ENCODE results near the gene MREG. TPM values are rescaled to one million over a fixed set of nuclear protein-coding genes. Genes with fewer than 3 reads are reported as not detected.

MREG gene
- total and polyA plus RNA-seq, 2 experiments from 2014 or later = 19.4 to 25.3 TPM

- Histone ChIP-seq H3K4me2 (no peak overlapping the region), H3K4me3 (no peak overlapping the region), H3K9me2 (ENCODE audit: insufficient read depth) (no peaks in the 10 kb centered on the region), H3K4me1 (ENCODE audit: insufficient read depth) (0 out of 2 replicates have a peak, but pooled peaks cover 3% of the 10 kb centered on the region), H3K27ac (ENCODE audit: low read depth) (no peak overlapping the region), H2AFZ (no peak overlapping the region), H3F3A (replicated peaks; ENCODE audit: low read depth) (0 out of 2 replicates have a peak, but pooled peaks cover 3% of the 10 kb centered on the region), H4K20me1 (replicated peaks; ENCODE audit: insufficient read depth) (no peaks in the 10 kb centered on the region), H3K36me3 (ENCODE audit: insufficient read depth) (no peaks in the 10 kb centered on the region), H3K27me3 (ENCODE audit: insufficient read depth) (no peaks in the 10 kb centered on the region), H3K79me2 (replicated peaks; ENCODE audit: insufficient read depth) (no peaks in the 10 kb centered on the region)
- Mint-ChIP-seq H3K4me3 (no peak overlapping the region), H3K9me3 (no peaks in the 10 kb centered on the region), H3K4me1 (peaks cover 9% of the 10 kb centered on the region; the same call in 2 of the 3 replicates), H3K27ac (no peak overlapping the region), H3K27me3 (ENCODE audit: insufficient read depth, low read depth, poor library complexity) (no peaks in the 10 kb centered on the region), H3K36me3 (ENCODE audit: low read depth) (peaks cover 13% of the 10 kb centered on the region; the same call in 2 of the 3 replicates)
- ATAC-seq (no peak), DNase-seq (ENCODE audit: low spot score) (no peak)
- no peak for TF ChIP-seq ETS1 (IDR thresholded peaks at IDR 0.05)
- no peak for TF ChIP-seq POLR2AphosphoS5 (IDR thresholded peaks at IDR 0.05; ENCODE audit: low read depth)
- TF ChIP-seq ZNF331 (CRISPR knock-in tag; IDR thresholded peaks at IDR 0.05; ENCODE audit: low read depth) = no peak
- no peak for TF ChIP-seq EZH2phosphoT487 (IDR thresholded peaks at IDR 0.05; ENCODE audit: unreplicated experiment)
- TF ChIP-seq NANOG (IDR thresholded peaks at IDR 0.05; ENCODE audit: borderline replicate concordance) = no peak
- no peak for TF ChIP-seq CREB1 (CRISPR knock-in tag; IDR thresholded peaks at IDR 0.05; ENCODE audit: low read depth)
- no peak for TF ChIP-seq STAT1 (IDR thresholded peaks at IDR 0.05; ENCODE audit: unreplicated experiment)
- no peak for TF ChIP-seq JUNB (IDR thresholded peaks at IDR 0.05; ENCODE audit: unreplicated experiment)
- no peak for TF ChIP-seq REST (IDR thresholded peaks at IDR 0.05; ENCODE audit: unreplicated experiment)
- TF ChIP-seq ZNF462 (CRISPR knock-in tag; IDR thresholded peaks at IDR 0.05) = no peak
- TF ChIP-seq ZNF114 (CRISPR knock-in tag; IDR thresholded peaks at IDR 0.05) = no peak
- TF ChIP-seq CTCF (conservative IDR thresholded peaks at IDR 0.05; ENCODE audit: low read depth in 2 of 2) = no peak
- TF ChIP-seq EZH2 (IDR thresholded peaks at IDR 0.05; ENCODE audit: low read depth, unreplicated experiment) = no peak
Measured at GRCh38 chr2:216056739-216057138, 43.4 kb upstream of the MREG start.

Measured in GM23338 (cell line).